Loucy (cell line): Measurements from ENCODE around the gene PAX5.

ENCODE experiments used
- EZH2phosphoT487 ChIP-seq: fragments of 200-600 bp; IDR thresholded peaks from 2 replicates; pipeline ENCODE4 v1.6.1; 2018; ENCODE audit warnings: antibody characterized with exemption, mild to moderate bottlenecking, moderate library complexity, borderline replicate concordance
- TF ChIP-seq, protein P1 (sequence below): fragments of 200-600 bp; sonication (generic); conservative IDR thresholded peaks from 2 replicates; pipeline ENCODE4 v1.5.1; 2014; ENCODE audit warnings: mild to moderate bottlenecking, antibody characterized with exemption, low read length

DNA sequence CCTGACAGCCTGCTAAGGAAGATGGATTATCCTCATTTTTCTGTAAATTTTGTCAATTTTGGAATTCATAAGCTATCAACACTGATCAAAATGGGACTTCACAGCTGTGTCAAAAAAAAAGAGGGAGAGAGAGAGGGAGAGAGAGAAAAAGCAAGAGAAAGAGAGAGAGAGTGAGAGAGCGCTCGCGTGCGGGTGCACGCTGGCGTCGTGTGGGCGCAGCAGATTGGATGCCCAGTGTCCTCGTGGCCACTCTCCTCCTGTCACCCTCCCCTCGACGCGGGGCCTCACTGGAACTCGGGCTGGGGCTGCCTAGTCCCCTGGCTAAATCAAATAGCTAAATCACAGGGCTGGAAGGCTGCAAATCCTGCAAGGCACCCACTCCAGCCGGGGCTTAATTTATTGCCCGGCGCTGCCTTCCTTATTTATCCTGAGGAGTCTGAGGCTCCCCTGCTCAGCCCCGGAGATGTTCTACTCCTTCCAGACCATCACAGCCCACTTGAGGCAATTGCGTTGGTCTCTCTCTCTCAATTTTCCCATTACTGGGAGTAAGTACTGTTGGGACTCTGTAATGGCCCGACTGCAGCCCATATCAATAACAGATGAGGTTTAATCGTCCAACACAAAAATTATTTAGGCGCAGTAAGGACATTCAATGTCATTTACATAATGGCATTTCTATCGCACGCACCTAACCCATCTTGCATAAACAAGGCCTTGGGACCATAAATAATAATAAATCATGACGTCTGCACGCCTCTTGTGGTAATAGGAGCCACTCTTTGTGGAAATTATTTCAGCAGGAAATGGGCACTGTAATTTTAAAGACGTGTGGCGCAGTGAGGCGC lies 94.2 kb downstream of the PAX5 start:
- TF ChIP-seq, protein P1, sequence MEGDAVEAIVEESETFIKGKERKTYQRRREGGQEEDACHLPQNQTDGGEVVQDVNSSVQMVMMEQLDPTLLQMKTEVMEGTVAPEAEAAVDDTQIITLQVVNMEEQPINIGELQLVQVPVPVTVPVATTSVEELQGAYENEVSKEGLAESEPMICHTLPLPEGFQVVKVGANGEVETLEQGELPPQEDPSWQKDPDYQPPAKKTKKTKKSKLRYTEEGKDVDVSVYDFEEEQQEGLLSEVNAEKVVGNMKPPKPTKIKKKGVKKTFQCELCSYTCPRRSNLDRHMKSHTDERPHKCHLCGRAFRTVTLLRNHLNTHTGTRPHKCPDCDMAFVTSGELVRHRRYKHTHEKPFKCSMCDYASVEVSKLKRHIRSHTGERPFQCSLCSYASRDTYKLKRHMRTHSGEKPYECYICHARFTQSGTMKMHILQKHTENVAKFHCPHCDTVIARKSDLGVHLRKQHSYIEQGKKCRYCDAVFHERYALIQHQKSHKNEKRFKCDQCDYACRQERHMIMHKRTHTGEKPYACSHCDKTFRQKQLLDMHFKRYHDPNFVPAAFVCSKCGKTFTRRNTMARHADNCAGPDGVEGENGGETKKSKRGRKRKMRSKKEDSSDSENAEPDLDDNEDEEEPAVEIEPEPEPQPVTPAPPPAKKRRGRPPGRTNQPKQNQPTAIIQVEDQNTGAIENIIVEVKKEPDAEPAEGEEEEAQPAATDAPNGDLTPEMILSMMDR = no peak
- no peak for TF ChIP-seq EZH2phosphoT487
